Sigmoid colon (tissue), 7 donors: Measurements from ENCODE around the gene PRPF31. TPM values are rescaled to one million over a fixed set of nuclear protein-coding genes. Genes with fewer than 3 reads are reported as not detected.

ENCODE experiments used
- DNase-seq: peaks from one replicate; pipeline ENCODE4 v3.0.0-alpha.2; 2019
- H3K27ac ChIP-seq, 4 donors: fragments of 200-600 bp; sonication (generic); one replicate each; pipeline ENCODE4 v1.5.1; 2016 to 2019; ENCODE audit warnings: mild to moderate bottlenecking in 1 of 4
- H3K27me3 ChIP-seq, 3 donors: fragments of 200-600 bp; sonication (generic); one replicate each; pipeline ENCODE4 v1.5.1; 2019; ENCODE audit warnings: mild to moderate bottlenecking in 1 of 3
- H3K36me3 ChIP-seq, 4 donors: fragments of 200-600 bp; sonication (generic); one replicate each; pipeline ENCODE4 v1.5.1; 2016 to 2019
- H3K4me1 ChIP-seq, 4 donors: fragments of 200-600 bp; sonication (generic); one replicate each; pipeline ENCODE4 v1.5.1; 2017 to 2019
- H3K4me3 ChIP-seq, 4 donors: fragments of 200-600 bp; sonication (generic); one replicate each; pipeline ENCODE4 v1.5.1; 2017 to 2019; ENCODE audit warnings: mild to moderate bottlenecking in 2 of 4, moderate library complexity in 1 of 4
- H3K9me3 ChIP-seq, 4 donors: fragments of 200-600 bp in 3 of 4; sonication (generic) in 3 of 4; one replicate each; pipeline versions ENCODE4 v1.5.1 to v1.6.1; 2013 to 2019
- EP300 ChIP-seq, 4 donors: sonication (generic); formaldehyde crosslinking; IDR thresholded peaks; one replicate each; pipeline ENCODE4 v1.6.1; 2017; ENCODE audit warnings: antibody characterized with exemption in 4 of 4
- POLR2A ChIP-seq, 2 donors: fragments of 450-650 bp; IDR thresholded peaks; one replicate each; pipeline ENCODE4 v1.6.1; 2016; ENCODE audit warnings: antibody characterized with exemption in 2 of 2, mild to moderate bottlenecking in 2 of 2, moderate library complexity in 2 of 2
- POLR2AphosphoS5 ChIP-seq, 4 donors: sonication (generic); formaldehyde crosslinking; IDR thresholded peaks; one replicate each; pipeline ENCODE4 v1.6.1; 2017; ENCODE audit warnings: antibody characterized with exemption in 4 of 4
- WGBS, 2 donors: extraction: QIAGEN DNeasy Blood & Tissue Kit; methylation state at CpG; one replicate each; pipeline ENCODE4 v1.1.7; 2013; 5-methylcytosine and 5-hydroxymethylcytosine counted together
- intact Hi-C: fragments of 100-400 bp; cut with DNase I; formaldehyde crosslinking; loops from one replicate; pipeline ENCODE4 v1.15.1; 2023
- polyA plus RNA-seq, 3 donors: library from polyadenylated mRNA; stranded (reverse); fragments of 200-250 nt; gene quantifications; one replicate each; pipeline ENCODE4 v1.2.3, GENCODE V29; 2013
- total RNA-seq, 4 donors: library from RNA; depleted of rRNA; stranded (reverse); fragments of >200 nt; gene quantifications; one replicate each; pipeline ENCODE4 v1.1.0, GENCODE V29; 2016
- TF ChIP-seq, protein P1 (sequence below), 4 experiments: fragments of 450-650 bp in 3 of 4; fragments of 200-600 bp in 1 of 4; IDR thresholded peaks; one replicate each; pipeline ENCODE4 v1.5.1; 2016 to 2019; ENCODE audit warnings: antibody characterized with exemption in 4 of 4, mild to moderate bottlenecking in 3 of 4, moderate library complexity in 2 of 4
- donor health status: healthy with polysubstance abuse.
- donor health status: Bipolar disorder and iron deficiency.
- donor health status: healthy.

The PRPF31 gene, protein sequence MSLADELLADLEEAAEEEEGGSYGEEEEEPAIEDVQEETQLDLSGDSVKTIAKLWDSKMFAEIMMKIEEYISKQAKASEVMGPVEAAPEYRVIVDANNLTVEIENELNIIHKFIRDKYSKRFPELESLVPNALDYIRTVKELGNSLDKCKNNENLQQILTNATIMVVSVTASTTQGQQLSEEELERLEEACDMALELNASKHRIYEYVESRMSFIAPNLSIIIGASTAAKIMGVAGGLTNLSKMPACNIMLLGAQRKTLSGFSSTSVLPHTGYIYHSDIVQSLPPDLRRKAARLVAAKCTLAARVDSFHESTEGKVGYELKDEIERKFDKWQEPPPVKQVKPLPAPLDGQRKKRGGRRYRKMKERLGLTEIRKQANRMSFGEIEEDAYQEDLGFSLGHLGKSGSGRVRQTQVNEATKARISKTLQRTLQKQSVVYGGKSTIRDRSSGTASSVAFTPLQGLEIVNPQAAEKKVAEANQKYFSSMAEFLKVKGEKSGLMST
- total RNA-seq (10 to 100 TPM; 48.7 to 53.5 (median 51.5) TPM), polyA plus RNA-seq (10 to 100 TPM; 25.0 to 60.9 (median 36.6) TPM)

DNA sequence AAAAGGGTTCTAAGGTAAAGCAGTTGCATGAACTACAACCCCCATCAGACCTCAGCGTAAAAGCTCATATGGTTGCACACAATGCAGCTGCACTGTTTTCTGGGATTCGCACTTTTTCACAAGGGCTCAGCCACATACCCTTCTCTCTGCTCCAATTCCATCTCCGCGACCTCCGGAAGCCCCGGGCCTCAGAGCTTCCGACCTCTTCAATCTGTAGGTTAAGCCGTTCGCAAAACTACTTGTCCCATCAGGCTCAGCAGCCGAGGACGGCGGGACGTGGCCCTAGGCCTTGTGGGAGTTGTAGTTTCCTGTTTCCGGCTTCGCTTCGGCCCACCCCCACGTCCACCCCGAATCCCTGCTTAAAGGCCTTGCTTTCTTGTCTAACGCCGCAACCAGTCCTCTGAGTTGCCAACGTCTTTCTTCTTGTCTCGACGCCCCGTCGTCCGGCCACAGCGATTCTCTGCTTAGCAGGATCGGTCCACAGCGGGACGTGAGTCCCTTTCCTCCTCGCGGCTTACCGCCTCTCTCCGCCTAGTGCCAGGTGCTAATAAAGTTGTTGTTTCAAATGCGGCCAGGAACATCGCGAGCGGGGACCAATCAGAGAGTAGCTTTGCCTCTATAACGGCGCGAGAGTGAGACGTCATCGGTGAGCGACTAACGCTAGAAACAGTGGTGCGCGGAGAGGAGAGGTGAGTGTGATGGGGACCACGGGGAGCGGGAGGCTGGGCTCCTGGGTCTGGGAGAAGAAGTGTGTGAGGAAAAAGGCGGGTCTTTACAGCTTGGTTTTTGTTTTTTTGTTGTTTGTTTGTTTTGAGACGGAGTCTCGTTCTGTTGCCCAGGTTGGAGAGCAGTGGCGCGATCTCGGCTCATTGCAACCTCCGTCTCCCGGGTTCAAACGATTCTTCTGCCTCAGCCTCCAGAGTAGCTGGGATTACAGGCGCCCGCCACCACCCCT lies at the start of gene PRPF31, which contains the start of gene TFPT:
TSS of gene PRPF31 (plus strand) at position 646 of the 955 bp plus-strand sequence. CDS start 2,525 bp downstream, outside the sequence.
TSS of gene TFPT (minus strand) at position 549 of the 955 bp plus-strand sequence. CDS start at position 161, 388 bp downstream.
- WGBS, 2 donors, result 0 to 1% methylated on average over 60 of the region's 60 CpGs
- Histone ChIP-seq H3K27me3 (no peaks in the 10 kb centered on the region), H3K9me3 (no peaks in the 10 kb centered on the region), H3K36me3 (peaks cover 7 to 41% (median 22%) of the 10 kb centered on the region in 4 donors), H3K4me3 (peak within 1 kb of the TSS; percentile 67 to 89 (median 72)), H3K4me1 (peaks cover 2 to 29% (median 25%) of the 10 kb centered on the region in 4 donors), H3K27ac (peak within 1 kb of the TSS; percentile 87 to 89 (median 88))
- DNase-seq, result peak; percentile 99
- TF ChIP-seq POLR2A (IDR thresholded peaks at IDR 0.05) (peak; percentile 73 to 77), EP300 (IDR thresholded peaks at IDR 0.05) (peak in 1 of 4 donors; percentile 15), POLR2AphosphoS5 (IDR thresholded peaks at IDR 0.05) (peak; percentile 84 to 94 (median 90))
- TF ChIP-seq, protein P1, sequence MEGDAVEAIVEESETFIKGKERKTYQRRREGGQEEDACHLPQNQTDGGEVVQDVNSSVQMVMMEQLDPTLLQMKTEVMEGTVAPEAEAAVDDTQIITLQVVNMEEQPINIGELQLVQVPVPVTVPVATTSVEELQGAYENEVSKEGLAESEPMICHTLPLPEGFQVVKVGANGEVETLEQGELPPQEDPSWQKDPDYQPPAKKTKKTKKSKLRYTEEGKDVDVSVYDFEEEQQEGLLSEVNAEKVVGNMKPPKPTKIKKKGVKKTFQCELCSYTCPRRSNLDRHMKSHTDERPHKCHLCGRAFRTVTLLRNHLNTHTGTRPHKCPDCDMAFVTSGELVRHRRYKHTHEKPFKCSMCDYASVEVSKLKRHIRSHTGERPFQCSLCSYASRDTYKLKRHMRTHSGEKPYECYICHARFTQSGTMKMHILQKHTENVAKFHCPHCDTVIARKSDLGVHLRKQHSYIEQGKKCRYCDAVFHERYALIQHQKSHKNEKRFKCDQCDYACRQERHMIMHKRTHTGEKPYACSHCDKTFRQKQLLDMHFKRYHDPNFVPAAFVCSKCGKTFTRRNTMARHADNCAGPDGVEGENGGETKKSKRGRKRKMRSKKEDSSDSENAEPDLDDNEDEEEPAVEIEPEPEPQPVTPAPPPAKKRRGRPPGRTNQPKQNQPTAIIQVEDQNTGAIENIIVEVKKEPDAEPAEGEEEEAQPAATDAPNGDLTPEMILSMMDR (IDR thresholded peaks at IDR 0.05), result no peak
- intact Hi-C loops, result loop anchor here (1.0 to 2.0 kb wide), 2 partner anchors 13 to 21 kb away; partner anchors contain the start of genes CNOT3 and NDUFA3

DNA sequence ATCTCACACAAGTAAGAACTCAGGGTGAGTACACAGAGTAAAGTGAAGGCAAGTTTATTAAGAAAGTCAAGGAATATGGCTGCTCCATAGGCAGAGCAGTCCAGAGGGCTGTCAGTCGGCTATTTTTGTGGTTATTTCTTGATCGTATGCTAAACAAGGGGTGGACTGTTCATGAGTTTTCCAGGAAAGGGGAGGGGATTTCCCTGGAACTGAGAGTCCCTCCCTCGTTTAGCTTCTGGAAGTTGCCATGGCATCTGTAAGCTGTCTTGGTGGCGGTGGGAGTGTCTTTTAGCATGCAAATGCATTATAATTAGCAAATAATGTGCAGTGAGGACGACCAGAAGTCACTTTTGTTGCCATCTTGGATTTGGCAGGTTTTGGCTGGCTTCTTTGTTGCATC lies 46.1 kb upstream of the PRPF31 start:
- H3K9me3 ChIP-seq, result peaks cover 0 to 2% (median 0%) of the 10 kb centered on the region in 4 donors
- intact Hi-C loops, result no loop called here
- no peaks in the 10 kb centered on the region for H3K36me3 ChIP-seq
- TF ChIP-seq POLR2AphosphoS5 (IDR thresholded peaks at IDR 0.05) (no peak), POLR2A (IDR thresholded peaks at IDR 0.05) (no peak), EP300 (IDR thresholded peaks at IDR 0.05) (no peak)
- TF ChIP-seq, protein P1 (IDR thresholded peaks at IDR 0.05), result no peak
- H3K4me3 ChIP-seq, result no peak overlapping the region
- DNase-seq, result no peak
- H3K27me3 ChIP-seq, result no peaks in the 10 kb centered on the region
- H3K4me1 ChIP-seq, result no peaks in the 10 kb centered on the region
- WGBS, 2 donors, result 67 to 71% methylated on average over 5 of the region's 5 CpGs
- no peak overlapping the region for H3K27ac ChIP-seq

DNA sequence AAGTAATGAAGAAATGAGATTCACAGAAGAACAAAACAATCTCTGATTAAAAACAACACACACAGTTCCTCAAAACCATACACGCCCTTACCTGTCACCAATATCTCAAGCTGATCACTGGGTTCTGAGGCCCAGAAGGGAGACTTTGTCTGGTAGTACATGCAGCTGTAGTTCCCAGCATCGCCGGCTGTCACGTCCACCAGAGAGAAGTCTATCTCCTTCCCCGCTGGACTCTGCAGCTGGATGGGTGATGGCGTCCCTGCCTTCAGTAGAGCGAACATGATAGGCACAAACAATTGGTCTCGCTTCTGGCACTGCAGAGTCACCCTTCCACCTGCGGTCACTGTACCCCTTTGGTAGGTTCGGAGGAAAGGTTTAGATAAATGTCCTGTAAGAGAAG lies 41.7 kb upstream of the PRPF31 start:
- TF ChIP-seq EP300 (IDR thresholded peaks at IDR 0.05) (no peak), POLR2A (IDR thresholded peaks at IDR 0.05) (no peak), POLR2AphosphoS5 (IDR thresholded peaks at IDR 0.05) (no peak)
- TF ChIP-seq, protein P1 (IDR thresholded peaks at IDR 0.05), result no peak
- WGBS, 2 donors, result 85 to 89% methylated on average over 10 of the region's 10 CpGs
- Histone ChIP-seq H3K4me3 (no peak overlapping the region), H3K4me1 (no peaks in the 10 kb centered on the region), H3K9me3 (peaks cover 0 to 2% (median 0%) of the 10 kb centered on the region in 4 donors), H3K27ac (no peak overlapping the region), H3K27me3 (no peaks in the 10 kb centered on the region), H3K36me3 (no peaks in the 10 kb centered on the region)
- intact Hi-C loops, result no loop called here
- DNase-seq, result no peak

- WGBS, 2 donors, result 81 to 83% methylated on average over 9 of the region's 9 CpGs
- DNase-seq, result no peak
- H3K27me3 ChIP-seq, result no peaks in the 10 kb centered on the region
- H3K27ac ChIP-seq, result no peak overlapping the region
- H3K36me3 ChIP-seq, result no peaks in the 10 kb centered on the region
- TF ChIP-seq, protein P1 (IDR thresholded peaks at IDR 0.05), result no peak
- intact Hi-C loops, result no loop called here
- H3K9me3 ChIP-seq, result no peaks in the 10 kb centered on the region
- H3K4me1 ChIP-seq, result no peaks in the 10 kb centered on the region
- no peak overlapping the region for H3K4me3 ChIP-seq
Measured at GRCh38 chr19:54074851-54075250, 40.7 kb upstream of the PRPF31 start.
